IMR-90 (cell line): ENCODE results near the gene SLC2A13. TPM values are rescaled to one million over a fixed set of nuclear protein-coding genes. Genes with fewer than 3 reads are reported as not detected.

Experiments used
- ATAC-seq: fragments of 200-7000 bp; cut with Tn5 transposase; 2 replicates; pipeline ENCODE4 v1.9.1; 2020; ENCODE audit warnings: low read depth, mild to moderate bottlenecking, moderate library complexity
- BruUV-seq: library from RNA; stranded (reverse); fragments of 400-500 nt; replicated peaks from 2 replicates; lab custom pipeline; 2021; lab: Mats Ljungman, UMichigan
- CTCF ChIA-PET: fragments of 300-600 bp; formaldehyde crosslinking; extraction: SDS; loops from one replicate; lab custom pipeline; 2021; ENCODE audit warnings: antibody characterized with exemption; lab: Yijun Ruan, JAX
- POLR2A ChIA-PET: fragments of 300-600 bp; sonication (Branson Sonifier 250); formaldehyde crosslinking; loops from one replicate; lab custom pipeline; 2022; ENCODE audit warnings: antibody characterized with exemption; ENCODE audit not compliant: unreplicated experiment; lab: Charles Lee
- DNase-seq: peaks from one replicate; pipeline ENCODE4 v3.0.0; 2013
- H2AFZ ChIP-seq: replicated peaks from 2 replicates; pipeline ENCODE3; 2013; ENCODE audit warnings: low read length, mild to moderate bottlenecking; ENCODE audit not compliant: poor library complexity
- H2AK5ac ChIP-seq: 2 replicates; pipeline ENCODE4 v1.6.1; 2013; ENCODE audit warnings: low read depth, low read length, inconsistent platforms
- H2AK9ac ChIP-seq: replicated peaks from 2 replicates; pipeline ENCODE3; 2013; ENCODE audit warnings: mild to moderate bottlenecking, low read depth, low read length, moderate library complexity; ENCODE audit not compliant: poor library complexity
- H2BK120ac ChIP-seq: 2 replicates; pipeline ENCODE4 v1.6.1; 2013; ENCODE audit warnings: low read depth, low read length, inconsistent platforms
- H2BK15ac ChIP-seq: 3 replicates; pipeline ENCODE4 v1.6.1; 2013; ENCODE audit warnings: low read depth, low read length, inconsistent platforms
- H2BK20ac ChIP-seq: 2 replicates; pipeline ENCODE4 v1.6.1; 2013; ENCODE audit warnings: low read depth, mild to moderate bottlenecking, inconsistent platforms, low read length, moderate library complexity
- H2BK5ac ChIP-seq: 2 replicates; pipeline ENCODE4 v1.6.1; 2013; ENCODE audit warnings: mild to moderate bottlenecking, low read depth, low read length, inconsistent platforms; ENCODE audit not compliant: poor library complexity, severe bottlenecking
- H3K14ac ChIP-seq: replicated peaks from 2 replicates; pipeline ENCODE4 v1.6.1; 2013; ENCODE audit warnings: low read depth, low read length, inconsistent platforms
- H3K18ac ChIP-seq: 2 replicates; pipeline ENCODE4 v1.6.1; 2013; ENCODE audit warnings: low read depth, low read length, control low read depth
- H3K23ac ChIP-seq: 2 replicates; pipeline ENCODE4 v1.6.1; 2013; ENCODE audit warnings: low read depth, low read length, inconsistent platforms
- H3K27ac ChIP-seq: 2 replicates; pipeline ENCODE4 v1.5.1; 2013; ENCODE audit warnings: mild to moderate bottlenecking, control low read depth, low read length; ENCODE audit not compliant: insufficient read depth
- H3K27me3 ChIP-seq: 2 replicates; pipeline ENCODE4 v1.6.1; 2013; ENCODE audit warnings: low read length; ENCODE audit not compliant: control insufficient read depth, insufficient read depth
- H3K36me3 ChIP-seq: 2 replicates; pipeline ENCODE4 v1.6.1; 2013; ENCODE audit warnings: low read length, mixed read lengths; ENCODE audit not compliant: control insufficient read depth, insufficient read depth
- H3K4ac ChIP-seq: 2 replicates; pipeline ENCODE4 v1.6.1; 2013; ENCODE audit warnings: low read depth, low read length, inconsistent platforms
- H3K4me1 ChIP-seq: 2 replicates; pipeline ENCODE4 v1.6.1; 2013; ENCODE audit warnings: low read length, mixed read lengths; ENCODE audit not compliant: control insufficient read depth, insufficient read depth
- H3K4me2 ChIP-seq: 2 replicates; pipeline ENCODE4 v1.6.1; 2013; ENCODE audit warnings: low read depth, mild to moderate bottlenecking, control low read depth, low read length, moderate library complexity
- H3K4me3 ChIP-seq: 2 replicates; pipeline ENCODE4 v1.5.1; 2013; ENCODE audit warnings: low read depth, mild to moderate bottlenecking, control low read depth, low read length, moderate library complexity; ENCODE audit not compliant: insufficient read depth
- H3K56ac ChIP-seq: 2 replicates; pipeline ENCODE4 v1.6.1; 2013; ENCODE audit warnings: low read length, inconsistent platforms; ENCODE audit not compliant: insufficient read depth; ENCODE audit errors: extremely low read depth
- H3K79me1 ChIP-seq, 2 experiments: 2 replicates each; pipeline ENCODE4 v1.6.1; 2013; ENCODE audit warnings: low read length in 2 of 2, inconsistent platforms in 1 of 2, low read depth in 1 of 2
- H3K9ac ChIP-seq: 2 replicates; pipeline ENCODE4 v1.6.1; 2013; ENCODE audit warnings: low read depth, low read length, control low read depth
- H3K9me1 ChIP-seq: 2 replicates; pipeline ENCODE4 v1.6.1; 2013; ENCODE audit warnings: low read length, inconsistent platforms; ENCODE audit not compliant: insufficient read depth
- H3K9me3 ChIP-seq: 2 replicates; pipeline ENCODE4 v1.6.1; 2013; ENCODE audit warnings: low read length; ENCODE audit not compliant: control insufficient read depth, insufficient read depth
- H4K20me1 ChIP-seq: 2 replicates; pipeline ENCODE4 v1.6.1; 2013; ENCODE audit warnings: low read length, inconsistent platforms; ENCODE audit not compliant: insufficient read depth
- H4K5ac ChIP-seq: 2 replicates; pipeline ENCODE4 v1.6.1; 2013; ENCODE audit warnings: mild to moderate bottlenecking, low read depth, low read length, control low read depth
- H4K8ac ChIP-seq, 2 experiments: 2 replicates each; pipeline ENCODE4 v1.6.1; 2013; ENCODE audit warnings: low read depth in 2 of 2, low read length in 2 of 2, control low read depth in 1 of 2, inconsistent platforms in 1 of 2
- H4K91ac ChIP-seq: 2 replicates; pipeline ENCODE4 v1.6.1; 2013; ENCODE audit warnings: low read depth, low read length, inconsistent platforms; ENCODE audit not compliant: insufficient read depth
- BHLHE40 ChIP-seq: fragments of 150-350 bp; IDR thresholded peaks from 2 replicates; pipeline ENCODE4 v1.6.1; 2016; ENCODE audit warnings: mild to moderate bottlenecking, low read depth, low read length
- CEBPB ChIP-seq: IDR thresholded peaks from 2 replicates; pipeline ENCODE4 v1.6.1; 2012; ENCODE audit warnings: low read depth, low read length, improper control_type of control experiment
- CHD1 ChIP-seq: IDR thresholded peaks from 2 replicates; pipeline ENCODE4 v1.6.1; 2012; ENCODE audit warnings: low read depth, low read length, improper control_type of control experiment
- FOS ChIP-seq: fragments of 150-350 bp; IDR thresholded peaks from 2 replicates; pipeline ENCODE4 v1.6.1; 2016; ENCODE audit warnings: low read depth, low read length
- MAFK ChIP-seq: IDR thresholded peaks from 2 replicates; pipeline ENCODE4 v1.6.1; 2012; ENCODE audit warnings: low read depth, low read length, improper control_type of control experiment
- MXI1 ChIP-seq: IDR thresholded peaks from 2 replicates; pipeline ENCODE4 v1.6.1; 2012; ENCODE audit warnings: low read depth, mild to moderate bottlenecking, low read length, moderate library complexity, borderline replicate concordance
- POLR2A ChIP-seq: IDR thresholded peaks from 2 replicates; pipeline ENCODE4 v1.6.1; 2012; ENCODE audit warnings: mild to moderate bottlenecking, low read depth, low read length
- RCOR1 ChIP-seq: IDR thresholded peaks from 2 replicates; pipeline ENCODE4 v1.6.1; 2012; ENCODE audit warnings: mild to moderate bottlenecking, low read length, improper control_type of control experiment; ENCODE audit not compliant: insufficient replicate concordance
- RFX5 ChIP-seq: IDR thresholded peaks from 2 replicates; pipeline ENCODE4 v1.8.0; 2012; ENCODE audit warnings: low read depth, mild to moderate bottlenecking, low read length, moderate library complexity
- SMC3 ChIP-seq: fragments of 150-350 bp; IDR thresholded peaks from 2 replicates; pipeline ENCODE4 v1.6.1; 2016; ENCODE audit warnings: low read depth, mild to moderate bottlenecking, antibody characterized with exemption, low read length, moderate library complexity
- WGBS, 2 experiments: methylation state at CpG; one replicate each; pipeline versions ENCODE4 v1.1.5 to v1.1.7; 2013; ENCODE audit warnings: missing lambda C conversion rate in 2 of 2; ENCODE audit not compliant: insufficient read length in 1 of 2; ENCODE audit errors: extremely low coverage in 2 of 2; 5-methylcytosine and 5-hydroxymethylcytosine counted together
- dilution Hi-C: fragments of 300-500 bp; cut with HindIII; formaldehyde crosslinking; loops from one replicate; pipeline ENCODE4 v1.14.3; 2018; ENCODE audit warnings: low sequenced_read_pairs; ENCODE audit not compliant: unreplicated experiment
- in situ Hi-C: fragments of 300-500 bp; cut with MboI; formaldehyde crosslinking; loops from 3 replicates; pipeline ENCODE4 v1.14.3; 2019; ENCODE audit warnings: low sequenced_read_pairs, inconsistent platforms, mixed read lengths
- intact Hi-C: fragments of 100-400 bp; cut with micrococcal nuclease; formaldehyde crosslinking; loops from 2 replicates; pipeline ENCODE4 v1.10.0; 2022
- polyA plus RNA-seq, 3 experiments: library from polyadenylated mRNA; depleted of rRNA; stranded (reverse); fragments of >200 nt; gene quantifications; 2 replicates each; pipeline ENCODE4 v1.2.3, GENCODE V29; 2012; ENCODE audit warnings: low replicate concordance in 1 of 3
- total RNA-seq: library from RNA; depleted of rRNA; stranded (reverse); fragments of >200 nt; gene quantifications from 2 replicates; pipeline ENCODE4 v1.2.3, GENCODE V29; 2012
- TF ChIP-seq, protein P1 (sequence below): fragments of 150-350 bp; IDR thresholded peaks from 2 replicates; pipeline ENCODE4 v1.6.1; 2017; ENCODE audit warnings: mild to moderate bottlenecking, antibody characterized with exemption, low read length, low read depth
- TF ChIP-seq, protein P2 (sequence below): conservative IDR thresholded peaks from 2 replicates; pipeline ENCODE4 v1.5.1; 2012; ENCODE audit warnings: mild to moderate bottlenecking, low read depth, low read length, improper control_type of control experiment
- TF ChIP-seq, protein P3 (sequence below): fragments of 150-350 bp; IDR thresholded peaks from 2 replicates; pipeline ENCODE4 v1.6.1; 2016; ENCODE audit warnings: low read depth, mild to moderate bottlenecking, low read length, moderate library complexity, borderline replicate concordance

The SLC2A13 gene
- total and polyA plus RNA-seq, 2 of the 4 experiments (the other 2 are of a cell fraction): 1.5 to 3.9 TPM

DNA sequence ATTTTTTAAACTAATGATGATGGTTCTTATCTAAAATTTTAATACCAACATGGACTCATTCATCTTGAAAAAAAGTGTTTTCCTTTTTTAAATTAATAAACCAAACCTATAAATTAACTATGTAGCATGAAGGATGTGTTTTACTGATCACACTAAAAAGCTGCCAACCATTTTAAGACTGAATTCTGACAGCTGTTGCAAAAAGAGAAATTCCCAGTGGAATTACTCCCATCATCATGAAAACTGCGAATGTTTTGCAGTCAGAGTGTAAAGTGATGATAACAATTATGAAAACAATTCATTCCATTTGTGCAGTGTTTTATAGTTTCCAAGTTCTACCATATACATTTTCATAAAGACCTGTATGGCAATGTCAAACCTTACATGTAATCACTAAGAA is 232.8 kb downstream of the SLC2A13 start:
- Histone ChIP-seq H3K27me3 (no peaks in the 10 kb centered on the region), H3K18ac (no peak overlapping the region), H3K4me1 (no peaks in the 10 kb centered on the region), H3K4me3 (no peak overlapping the region), H3K4me2 (no peak overlapping the region), H2BK20ac (no peak overlapping the region), H2AFZ (no peak overlapping the region), H3K27ac (no peak overlapping the region), H3K9me1 (no peaks in the 10 kb centered on the region), H4K91ac (no peak overlapping the region), H4K20me1 (no peaks in the 10 kb centered on the region), H2BK15ac (no peak overlapping the region), H2BK5ac (no peak overlapping the region), H3K9me3 (no peaks in the 10 kb centered on the region), H4K8ac (no peak overlapping the region), H3K9ac (no peak overlapping the region), H3K79me1 (no peaks in the 10 kb centered on the region), H2AK9ac (no peak overlapping the region), H3K4ac (no peak overlapping the region), H3K56ac (no peak overlapping the region), H2BK120ac (no peak overlapping the region), H4K5ac (no peak overlapping the region), H2AK5ac (no peak overlapping the region), H3K36me3 (no peaks in the 10 kb centered on the region), H3K23ac (no peak overlapping the region), H3K14ac (no peak overlapping the region)
- DNase-seq (no peak), ATAC-seq (no peak)
- CTCF ChIA-PET: interaction anchor here (0.6 kb wide), 1 partner anchor 464 kb away, joined by 3 read pairs; no protein-coding TSS in a partner anchor
- dilution Hi-C loops (no loop called here), intact Hi-C loops (no loop called here), in situ Hi-C loops (no loop called here)
- POLR2A ChIA-PET: no interaction called here
- no TSS peak for BruUV-seq
- no CpG with 5 or more reads among the region's 1 CpG for WGBS, 2 experiments
- TF ChIP-seq RCOR1 (no peak), RFX5 (no peak), POLR2A (no peak), CHD1 (no peak), BHLHE40 (no peak), MXI1 (no peak), CEBPB (no peak), FOS (no peak), MAFK (no peak), SMC3 (no peak)
- TF ChIP-seq, protein P1, sequence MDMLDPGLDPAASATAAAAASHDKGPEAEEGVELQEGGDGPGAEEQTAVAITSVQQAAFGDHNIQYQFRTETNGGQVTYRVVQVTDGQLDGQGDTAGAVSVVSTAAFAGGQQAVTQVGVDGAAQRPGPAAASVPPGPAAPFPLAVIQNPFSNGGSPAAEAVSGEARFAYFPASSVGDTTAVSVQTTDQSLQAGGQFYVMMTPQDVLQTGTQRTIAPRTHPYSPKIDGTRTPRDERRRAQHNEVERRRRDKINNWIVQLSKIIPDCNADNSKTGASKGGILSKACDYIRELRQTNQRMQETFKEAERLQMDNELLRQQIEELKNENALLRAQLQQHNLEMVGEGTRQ: no peak
- TF ChIP-seq, protein P2, sequence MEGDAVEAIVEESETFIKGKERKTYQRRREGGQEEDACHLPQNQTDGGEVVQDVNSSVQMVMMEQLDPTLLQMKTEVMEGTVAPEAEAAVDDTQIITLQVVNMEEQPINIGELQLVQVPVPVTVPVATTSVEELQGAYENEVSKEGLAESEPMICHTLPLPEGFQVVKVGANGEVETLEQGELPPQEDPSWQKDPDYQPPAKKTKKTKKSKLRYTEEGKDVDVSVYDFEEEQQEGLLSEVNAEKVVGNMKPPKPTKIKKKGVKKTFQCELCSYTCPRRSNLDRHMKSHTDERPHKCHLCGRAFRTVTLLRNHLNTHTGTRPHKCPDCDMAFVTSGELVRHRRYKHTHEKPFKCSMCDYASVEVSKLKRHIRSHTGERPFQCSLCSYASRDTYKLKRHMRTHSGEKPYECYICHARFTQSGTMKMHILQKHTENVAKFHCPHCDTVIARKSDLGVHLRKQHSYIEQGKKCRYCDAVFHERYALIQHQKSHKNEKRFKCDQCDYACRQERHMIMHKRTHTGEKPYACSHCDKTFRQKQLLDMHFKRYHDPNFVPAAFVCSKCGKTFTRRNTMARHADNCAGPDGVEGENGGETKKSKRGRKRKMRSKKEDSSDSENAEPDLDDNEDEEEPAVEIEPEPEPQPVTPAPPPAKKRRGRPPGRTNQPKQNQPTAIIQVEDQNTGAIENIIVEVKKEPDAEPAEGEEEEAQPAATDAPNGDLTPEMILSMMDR: no peak
- TF ChIP-seq, protein P3, sequence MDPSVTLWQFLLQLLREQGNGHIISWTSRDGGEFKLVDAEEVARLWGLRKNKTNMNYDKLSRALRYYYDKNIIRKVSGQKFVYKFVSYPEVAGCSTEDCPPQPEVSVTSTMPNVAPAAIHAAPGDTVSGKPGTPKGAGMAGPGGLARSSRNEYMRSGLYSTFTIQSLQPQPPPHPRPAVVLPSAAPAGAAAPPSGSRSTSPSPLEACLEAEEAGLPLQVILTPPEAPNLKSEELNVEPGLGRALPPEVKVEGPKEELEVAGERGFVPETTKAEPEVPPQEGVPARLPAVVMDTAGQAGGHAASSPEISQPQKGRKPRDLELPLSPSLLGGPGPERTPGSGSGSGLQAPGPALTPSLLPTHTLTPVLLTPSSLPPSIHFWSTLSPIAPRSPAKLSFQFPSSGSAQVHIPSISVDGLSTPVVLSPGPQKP: no peak
